Measurements from ENCODE around the gene ZNF555. TPM values are rescaled to one million over a fixed set of nuclear protein-coding genes. Genes with fewer than 3 reads are reported as not detected.

The ZNF555 gene
- total and polyA plus RNA-seq, 2 of the 13 experiments (the other 11 are each of a cell fraction or from before 2014, with no cell fraction given) = 5.0 to 8.0 TPM

- TF ChIP-seq ERF (CRISPR knock-in tag; IDR thresholded peaks at IDR 0.05) = no peak
- no peak for TF ChIP-seq KDM2A (CRISPR knock-in tag; IDR thresholded peaks at IDR 0.05; ENCODE audit: borderline replicate concordance, low read depth)
- TF ChIP-seq KLF11 (CRISPR knock-in tag; IDR thresholded peaks at IDR 0.05) = no peak
- TF ChIP-seq NRL (CRISPR knock-in tag; IDR thresholded peaks at IDR 0.05; ENCODE audit: borderline replicate concordance) = peak; percentile 44; the same call in 1 of the 2 replicates
- no peak for TF ChIP-seq HNRNPUL1 (IDR thresholded peaks at IDR 0.05; ENCODE audit: low read depth, low read length)
- no peak for TF ChIP-seq TRAFD1 (CRISPR knock-in tag; IDR thresholded peaks at IDR 0.05; ENCODE audit: borderline replicate concordance)
- peak; percentile 41 for TF ChIP-seq ZNF687 (CRISPR knock-in tag; IDR thresholded peaks at IDR 0.05)
- TF ChIP-seq, protein P1, sequence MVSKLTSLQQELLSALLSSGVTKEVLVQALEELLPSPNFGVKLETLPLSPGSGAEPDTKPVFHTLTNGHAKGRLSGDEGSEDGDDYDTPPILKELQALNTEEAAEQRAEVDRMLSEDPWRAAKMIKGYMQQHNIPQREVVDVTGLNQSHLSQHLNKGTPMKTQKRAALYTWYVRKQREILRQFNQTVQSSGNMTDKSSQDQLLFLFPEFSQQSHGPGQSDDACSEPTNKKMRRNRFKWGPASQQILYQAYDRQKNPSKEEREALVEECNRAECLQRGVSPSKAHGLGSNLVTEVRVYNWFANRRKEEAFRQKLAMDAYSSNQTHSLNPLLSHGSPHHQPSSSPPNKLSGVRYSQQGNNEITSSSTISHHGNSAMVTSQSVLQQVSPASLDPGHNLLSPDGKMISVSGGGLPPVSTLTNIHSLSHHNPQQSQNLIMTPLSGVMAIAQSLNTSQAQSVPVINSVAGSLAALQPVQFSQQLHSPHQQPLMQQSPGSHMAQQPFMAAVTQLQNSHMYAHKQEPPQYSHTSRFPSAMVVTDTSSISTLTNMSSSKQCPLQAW (CRISPR knock-in tag; IDR thresholded peaks at IDR 0.05) = no peak
- no peak for TF ChIP-seq ZNF646 (CRISPR knock-in tag; IDR thresholded peaks at IDR 0.05)
- TF ChIP-seq FUBP1 (CRISPR knock-in tag; IDR thresholded peaks at IDR 0.05; ENCODE audit: borderline replicate concordance) = no peak
- peak; percentile 30; the same call in 1 of the 2 replicates for TF ChIP-seq FOSL2 (CRISPR knock-in tag; IDR thresholded peaks at IDR 0.05)
- TF ChIP-seq ZNF432 (CRISPR knock-in tag; IDR thresholded peaks at IDR 0.05; ENCODE audit: borderline replicate concordance) = no peak
- TF ChIP-seq ZFP82 (CRISPR knock-in tag; IDR thresholded peaks at IDR 0.05; ENCODE audit: borderline replicate concordance) = 0 out of 2 replicates have a peak, but pooled peaks have one; percentile 22
Observed at GRCh38 chr19:2869618-2870017, 28.3 kb downstream of the ZNF555 start (continued).
